ENCODE measurements around the gene SAMD13.

DNA sequence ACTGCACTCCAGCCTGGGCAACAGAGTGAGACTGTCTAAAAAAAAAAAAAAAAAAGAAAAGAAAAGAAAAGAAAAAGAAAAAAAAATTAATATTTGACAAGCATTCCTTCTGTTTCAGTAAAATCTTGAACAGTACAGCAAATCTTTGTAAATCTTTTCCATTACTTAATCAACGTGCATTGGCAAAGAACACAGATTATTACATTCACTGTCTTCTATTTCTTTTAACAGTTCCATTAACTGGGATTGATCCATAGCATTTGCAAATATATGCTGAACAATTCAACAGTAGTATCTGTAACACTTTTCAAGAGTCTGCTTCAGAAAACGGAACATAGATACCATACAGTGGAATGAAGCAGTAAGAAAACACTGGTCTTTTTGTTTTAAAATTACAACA is 9.8 kb downstream of the SAMD13 start:
- TF ChIP-seq, protein P1, sequence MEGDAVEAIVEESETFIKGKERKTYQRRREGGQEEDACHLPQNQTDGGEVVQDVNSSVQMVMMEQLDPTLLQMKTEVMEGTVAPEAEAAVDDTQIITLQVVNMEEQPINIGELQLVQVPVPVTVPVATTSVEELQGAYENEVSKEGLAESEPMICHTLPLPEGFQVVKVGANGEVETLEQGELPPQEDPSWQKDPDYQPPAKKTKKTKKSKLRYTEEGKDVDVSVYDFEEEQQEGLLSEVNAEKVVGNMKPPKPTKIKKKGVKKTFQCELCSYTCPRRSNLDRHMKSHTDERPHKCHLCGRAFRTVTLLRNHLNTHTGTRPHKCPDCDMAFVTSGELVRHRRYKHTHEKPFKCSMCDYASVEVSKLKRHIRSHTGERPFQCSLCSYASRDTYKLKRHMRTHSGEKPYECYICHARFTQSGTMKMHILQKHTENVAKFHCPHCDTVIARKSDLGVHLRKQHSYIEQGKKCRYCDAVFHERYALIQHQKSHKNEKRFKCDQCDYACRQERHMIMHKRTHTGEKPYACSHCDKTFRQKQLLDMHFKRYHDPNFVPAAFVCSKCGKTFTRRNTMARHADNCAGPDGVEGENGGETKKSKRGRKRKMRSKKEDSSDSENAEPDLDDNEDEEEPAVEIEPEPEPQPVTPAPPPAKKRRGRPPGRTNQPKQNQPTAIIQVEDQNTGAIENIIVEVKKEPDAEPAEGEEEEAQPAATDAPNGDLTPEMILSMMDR (IDR thresholded peaks at IDR 0.05): no peak
- no peak for TF ChIP-seq POLR2A (IDR thresholded peaks at IDR 0.05)
